Astrocyte of the cerebellum (primary cell): ENCODE measurements around the gene CPA2.

Source experiments
- DNase-seq: peaks from one replicate; pipeline ENCODE4 v3.0.0-alpha.2; 2011; ENCODE audit warnings: low read depth
- H3K4me3 ChIP-seq: 2 replicates; pipeline ENCODE4 v1.5.1; 2011; ENCODE audit warnings: mild to moderate bottlenecking, low read depth, low read length, moderate library complexity
- CTCF ChIP-seq: IDR thresholded peaks from 2 replicates; pipeline ENCODE4 v1.5.1; 2012; ENCODE audit warnings: low read length, low read depth, moderate library complexity, mild to moderate bottlenecking; ENCODE audit errors: missing control alignments
- in situ Hi-C: cut with HindIII; loops from 2 replicates; pipeline ENCODE4 v1.10.0; 2017; ENCODE audit warnings: low sequenced_read_pairs

The CPA2 gene

GRCh38 chr7:130258494-130259078 is 8.1 kb upstream of the CPA2 start:
- no peak for DNase-seq
- TF ChIP-seq CTCF: no peak
- in situ Hi-C loops: no loop called here
- H3K4me3 ChIP-seq: no peak overlapping the region

GRCh38 chr7:130262448-130262847 is 4.2 kb upstream of the CPA2 start:
- no peak for TF ChIP-seq CTCF
- in situ Hi-C loops: loop anchor here (5.0 kb wide), 1 partner anchor 50 kb away; no protein-coding TSS in a partner anchor
- DNase-seq: no peak
- H3K4me3 ChIP-seq: no peak overlapping the region

- TF ChIP-seq CTCF: no peak
- in situ Hi-C loops: loop anchor here (5.0 kb wide), 1 partner anchor 51 kb away; no protein-coding TSS in a partner anchor
Measured at GRCh38 chr7:130263130-130263529, 3.5 kb upstream of the CPA2 start.

GRCh38 chr7:130266961-130267321 is 278 bp downstream of the CPA2 start:
- TF ChIP-seq CTCF: no peak
- H3K4me3 ChIP-seq: no peak overlapping the region

More at GRCh38 chr7:130263130-130263529, 3.5 kb upstream of the CPA2 start:
- no peak overlapping the region for H3K4me3 ChIP-seq
- DNase-seq: no peak

GRCh38 chr7:130268463-130269317 is 2.0 kb downstream of the CPA2 start:
- no peak for DNase-seq
- TF ChIP-seq CTCF: no peak
- no peak overlapping the region for H3K4me3 ChIP-seq
- in situ Hi-C loops: no loop called here

More at GRCh38 chr7:130266961-130267321, 278 bp downstream of the CPA2 start:
- no peak for DNase-seq
- in situ Hi-C loops: no loop called here

- H3K4me3 ChIP-seq: no peak overlapping the region
- DNase-seq: no peak
- in situ Hi-C loops: no loop called here
- no peak for TF ChIP-seq CTCF
Measured at GRCh38 chr7:130269318-130269694, 2.6 kb downstream of the CPA2 start.
